Measurements from ENCODE around the gene CCL27. TPM values are rescaled to one million over a fixed set of nuclear protein-coding genes. Genes with fewer than 3 reads are reported as not detected.
A peak's percentile ranks its signal among the peaks of the same experiment; 100 is the strongest.

The CCL27 gene
- total RNA-seq, 6 donors from 2014 or later = 32.5 TPM; not detected in 5

GRCh38 chr9:34688329-34689115 is 26.1 kb upstream of the CCL27 start:
- Histone ChIP-seq H3K27ac (no peak overlapping the region), H3K4me1 (peaks cover 0 to 12% (median 3%) of the 10 kb centered on the region in 4 donors), H3K36me3 (no peaks in the 10 kb centered on the region), H3K9me3 (no peaks in the 10 kb centered on the region), H3K4me3 (no peak overlapping the region), H3K27me3 (no peaks in the 10 kb centered on the region)
- no peak for DNase-seq
- TF ChIP-seq EP300 (IDR thresholded peaks at IDR 0.05) (no peak), POLR2A (IDR thresholded peaks at IDR 0.05) (no peak), POLR2AphosphoS5 (IDR thresholded peaks at IDR 0.05) (no peak), CTCF (IDR thresholded peaks at IDR 0.05) (no peak)
- ATAC-seq (ENCODE audit: low FRiP score in 2 of 2) = no peak
- WGBS, 2 donors = 65 to 76% methylated on average over 5 of the region's 5 CpGs

- H3K4me3 ChIP-seq = no peak overlapping the region
- H3K9me3 ChIP-seq = no peaks in the 10 kb centered on the region
- H3K27me3 ChIP-seq = no peaks in the 10 kb centered on the region
- peaks cover 0 to 12% (median 3%) of the 10 kb centered on the region in 4 donors for H3K4me1 ChIP-seq
- H3K36me3 ChIP-seq = no peaks in the 10 kb centered on the region
- 89% methylated on average over 10 of the region's 10 CpGs for WGBS, 2 donors
- peak in 1 of 2 donors; percentile 35 for DNase-seq
- no peak overlapping the region for H3K27ac ChIP-seq
- no peak for TF ChIP-seq POLR2AphosphoS5 (IDR thresholded peaks at IDR 0.05)
- no peak for TF ChIP-seq CTCF (IDR thresholded peaks at IDR 0.05)
- no peak for TF ChIP-seq EP300 (IDR thresholded peaks at IDR 0.05)
- TF ChIP-seq POLR2A (IDR thresholded peaks at IDR 0.05) = no peak
- no peak for ATAC-seq (ENCODE audit: low FRiP score in 2 of 2)
Measured at GRCh38 chr9:34687276-34688030, 25.0 kb upstream of the CCL27 start.

GRCh38 chr9:34686732-34687131 is 24.3 kb upstream of the CCL27 start:
- Histone ChIP-seq H3K27ac (no peak overlapping the region), H3K36me3 (no peaks in the 10 kb centered on the region), H3K4me3 (no peak overlapping the region), H3K9me3 (no peaks in the 10 kb centered on the region), H3K27me3 (no peaks in the 10 kb centered on the region), H3K4me1 (peaks cover 0 to 12% (median 3%) of the 10 kb centered on the region in 4 donors)
- ATAC-seq (ENCODE audit: low FRiP score in 2 of 2) = no peak
- WGBS, 2 donors = 27 to 46% methylated on average over 1 of the region's 1 CpG
- DNase-seq = no peak
- no peak for TF ChIP-seq POLR2AphosphoS5 (IDR thresholded peaks at IDR 0.05)
- no peak for TF ChIP-seq CTCF (IDR thresholded peaks at IDR 0.05)
- no peak for TF ChIP-seq EP300 (IDR thresholded peaks at IDR 0.05)
- no peak for TF ChIP-seq POLR2A (IDR thresholded peaks at IDR 0.05)

- H3K27ac ChIP-seq = no peak overlapping the region
- no peaks in the 10 kb centered on the region for H3K9me3 ChIP-seq
- TF ChIP-seq EP300 (IDR thresholded peaks at IDR 0.05) = no peak
- TF ChIP-seq POLR2A (IDR thresholded peaks at IDR 0.05) = no peak
- no peak for TF ChIP-seq POLR2AphosphoS5 (IDR thresholded peaks at IDR 0.05)
- TF ChIP-seq CTCF (IDR thresholded peaks at IDR 0.05) = no peak
- peaks cover 0 to 12% (median 3%) of the 10 kb centered on the region in 4 donors for H3K4me1 ChIP-seq
- no peaks in the 10 kb centered on the region for H3K27me3 ChIP-seq
- WGBS, 2 donors = 86 to 90% methylated on average over 5 of the region's 5 CpGs
- no peak for DNase-seq
- no peak overlapping the region for H3K4me3 ChIP-seq
- no peaks in the 10 kb centered on the region for H3K36me3 ChIP-seq
- peak in 1 of 2 donors; percentile 16 for ATAC-seq (ENCODE audit: low FRiP score in 2 of 2)
Measured at GRCh38 chr9:34686231-34686630, 23.8 kb upstream of the CCL27 start.

Data from upper lobe of left lung (tissue), 6 donors.